Colonic mucosa (tissue), 4 donors: ENCODE results near the gene MED13L. TPM values are rescaled to one million over a fixed set of nuclear protein-coding genes. Genes with fewer than 3 reads are reported as not detected.

Source experiments
- DNase-seq: peaks from one replicate; pipeline ENCODE4 v3.0.0-alpha.2; 2020
- H3K27ac ChIP-seq: fragments of 200-600 bp; one replicate; pipeline ENCODE4 v1.8.0; 2021
- H3K27me3 ChIP-seq: fragments of 200-600 bp; one replicate; pipeline ENCODE4 v1.8.0; 2021
- H3K36me3 ChIP-seq: fragments of 200-600 bp; one replicate; pipeline ENCODE4 v1.8.0; 2021
- H3K4me1 ChIP-seq: fragments of 200-600 bp; one replicate; pipeline ENCODE4 v1.8.0; 2021; ENCODE audit warnings: mild to moderate bottlenecking
- H3K4me3 ChIP-seq: fragments of 200-600 bp; one replicate; pipeline ENCODE4 v1.8.0; 2021
- H3K9ac ChIP-seq, 2 donors: one replicate each; pipeline ENCODE4 v1.7.0; 2013; ENCODE audit warnings: control low read depth in 2 of 2, low read depth in 2 of 2, low read length in 2 of 2
- H3K9me3 ChIP-seq: fragments of 200-600 bp; one replicate; pipeline ENCODE4 v1.8.0; 2021
- CTCF ChIP-seq: fragments of 200-600 bp; IDR thresholded peaks from one replicate; pipeline ENCODE4 v1.8.0; 2022; ENCODE audit warnings: antibody characterized with exemption, mild to moderate bottlenecking
- intact Hi-C: fragments of 100-400 bp; cut with DNase I; formaldehyde crosslinking; loops from one replicate; pipeline ENCODE4 v1.14.1; 2022
- total RNA-seq, 2 donors: library from RNA; stranded (reverse); fragmentation: NEBNext Ultra II Directional in 1 of 2; extraction: Animal tissue kit (Norgen Biotek cat#: 25700) in 1 of 2; gene quantifications; one replicate each; pipeline ENCODE4 v1.2.1, GENCODE V29; 2021
- donor health status: healthy.
- donor health status: DM: no; HTN: no; CAD: no.
- donor health status: DM: no; HTN: no; CAD: no.

The MED13L gene
- total RNA-seq, 2 donors from 2014 or later, result 73.8 to 92.6 TPM

- H3K4me1 ChIP-seq, result no peaks in the 10 kb centered on the region
- no peak for TF ChIP-seq CTCF
- no peak overlapping the region for H3K27ac ChIP-seq
- H3K36me3 ChIP-seq, result no peaks in the 10 kb centered on the region
- no peak overlapping the region for H3K9ac ChIP-seq
- no peak for DNase-seq
- H3K9me3 ChIP-seq, result no peaks in the 10 kb centered on the region
- intact Hi-C loops, result no loop called here
- no peak overlapping the region for H3K4me3 ChIP-seq
- no peaks in the 10 kb centered on the region for H3K27me3 ChIP-seq
Observed at GRCh38 chr12:116140529-116140928, 137.0 kb downstream of the MED13L start.

GRCh38 chr12:116138781-116139180 lies 138.7 kb downstream of the MED13L start:
- Histone ChIP-seq H3K9me3 (no peaks in the 10 kb centered on the region), H3K9ac (no peak overlapping the region), H3K4me3 (no peak overlapping the region), H3K4me1 (peaks cover 1% of the 10 kb centered on the region), H3K36me3 (no peaks in the 10 kb centered on the region), H3K27ac (no peak overlapping the region), H3K27me3 (no peaks in the 10 kb centered on the region)
- intact Hi-C loops, result no loop called here
- TF ChIP-seq CTCF, result no peak
- DNase-seq, result no peak

GRCh38 chr12:116138364-116138763 lies 139.1 kb downstream of the MED13L start:
- Histone ChIP-seq H3K4me3 (no peak overlapping the region), H3K27ac (no peak overlapping the region), H3K9ac (no peak overlapping the region), H3K27me3 (no peaks in the 10 kb centered on the region), H3K9me3 (no peaks in the 10 kb centered on the region), H3K36me3 (no peaks in the 10 kb centered on the region), H3K4me1 (peaks cover 6% of the 10 kb centered on the region)
- intact Hi-C loops, result no loop called here
- no peak for TF ChIP-seq CTCF
- no peak for DNase-seq

GRCh38 chr12:116137318-116137717 lies 140.2 kb downstream of the MED13L start:
- H3K27ac ChIP-seq, result no peak overlapping the region
- H3K36me3 ChIP-seq, result no peaks in the 10 kb centered on the region
- no peaks in the 10 kb centered on the region for H3K27me3 ChIP-seq
- H3K4me1 ChIP-seq, result peaks cover 8% of the 10 kb centered on the region
- no peak overlapping the region for H3K4me3 ChIP-seq
- TF ChIP-seq CTCF, result no peak
- no peaks in the 10 kb centered on the region for H3K9me3 ChIP-seq
- intact Hi-C loops, result no loop called here
- no peak for DNase-seq
- H3K9ac ChIP-seq, result no peak overlapping the region

- intact Hi-C loops, result no loop called here
- no peak for TF ChIP-seq CTCF
- Histone ChIP-seq H3K27me3 (no peaks in the 10 kb centered on the region), H3K9me3 (no peaks in the 10 kb centered on the region), H3K27ac (no peak overlapping the region), H3K36me3 (no peaks in the 10 kb centered on the region), H3K4me3 (no peak overlapping the region), H3K9ac (no peak overlapping the region), H3K4me1 (peaks cover 8% of the 10 kb centered on the region)
- DNase-seq, result no peak
Observed at GRCh38 chr12:116136340-116136739, 141.2 kb downstream of the MED13L start.
